Kidney (tissue), 14 donors: ENCODE data around the gene AGK. TPM values are rescaled to one million over a fixed set of nuclear protein-coding genes. Genes with fewer than 3 reads are reported as not detected.
"Not testable (repeated sequence)": the region's sequence is repeated elsewhere in the genome, so short reads cannot be mapped to it uniquely, and the experiment has no call there.

Experiments
- DNase-seq, 5 donors: peaks; one replicate each; pipeline ENCODE4 v3.0.0-alpha.2; 2013 to 2020
- FAIRE-seq: peaks from 2 replicates; lab custom pipeline; 2012; peaks lifted over from hg19 to GRCh38; lab: Jason Lieb, UNC
- H3K27ac ChIP-seq, 2 donors: one replicate each; pipeline ENCODE4 v1.7.0; 2013; ENCODE audit warnings: low read depth in 2 of 2, low read length in 2 of 2, inconsistent platforms in 1 of 2
- H3K27me3 ChIP-seq: one replicate; pipeline ENCODE4 v1.7.1; 2013; ENCODE audit warnings: low read length, inconsistent platforms; ENCODE audit not compliant: control insufficient read depth, insufficient read depth
- H3K36me3 ChIP-seq, 3 donors: one replicate each; pipeline versions ENCODE4 v1.7.0 to v1.7.1; 2013; ENCODE audit warnings: low read length in 3 of 3, control low read depth in 1 of 3, inconsistent platforms in 1 of 3; ENCODE audit not compliant: insufficient read depth in 3 of 3, control insufficient read depth in 2 of 3
- H3K4me1 ChIP-seq, 3 donors: one replicate each; pipeline versions ENCODE4 v1.7.0 to v1.7.1; 2013; ENCODE audit warnings: low read length in 3 of 3, inconsistent platforms in 1 of 3, low read depth in 1 of 3; ENCODE audit not compliant: control insufficient read depth in 2 of 3, insufficient read depth in 2 of 3
- H3K4me3 ChIP-seq, 3 donors: one replicate each; pipeline versions ENCODE4 v1.7.0 to v1.8.1; 2013; ENCODE audit warnings: low read length in 3 of 3, control low read depth in 1 of 3, inconsistent platforms in 1 of 3
- H3K9ac ChIP-seq, 3 donors: one replicate each; pipeline versions ENCODE4 v1.7.0 to v1.7.1; 2013; ENCODE audit warnings: low read length in 3 of 3, control low read depth in 1 of 3, inconsistent platforms in 1 of 3
- H3K9me3 ChIP-seq, 3 donors: one replicate each; pipeline versions ENCODE4 v1.7.0 to v1.7.1; 2013; ENCODE audit warnings: low read length in 3 of 3, control low read depth in 1 of 3, inconsistent platforms in 1 of 3; ENCODE audit not compliant: control insufficient read depth in 2 of 3, insufficient read depth in 1 of 3
- intact Hi-C: fragments of 100-400 bp; cut with DNase I; formaldehyde crosslinking; loops from one replicate; pipeline ENCODE4 v1.11.1; 2022
- polyA plus RNA-seq: library from polyadenylated mRNA; stranded (reverse); fragments of 350-450 nt; fragmentation: Illumina TruSeq; extraction: RNeasy Lipid Tissue Mini Kit (QIAGEN cat#74804); gene quantifications from one replicate; pipeline ENCODE4 v1.2.3, GENCODE V29; 2014; ENCODE audit warnings: low read depth, low replicate concordance; ENCODE audit not compliant: insufficient read depth
- total RNA-seq: library from RNA; stranded (reverse); fragmentation: NEBNext Ultra II Directional; extraction: Animal tissue kit (Norgen Biotek cat#: 25700); gene quantifications from one replicate; pipeline ENCODE4 v1.2.1, GENCODE V29; 2021
- TF ChIP-seq, protein P1 (sequence below): IDR thresholded peaks from 3 replicates; pipeline ENCODE4 v1.5.1; 2012; ENCODE audit warnings: mild to moderate bottlenecking, moderate library complexity, borderline replicate concordance; ENCODE audit not compliant: insufficient read depth; ENCODE audit errors: extremely low read depth
- donor health status: control.
- donor health status: control.
- donor health status: control.
- donor health status: control.
- donor health status: control.
- donor health status: DM: yes; HTN: yes; CAD: no.
- donor health status: Normal renal cell carcinoma (clear cell type).

AGK gene
- total and polyA plus RNA-seq, 2 donors from 2014 or later: 17.7 to 30.7 TPM

DNA sequence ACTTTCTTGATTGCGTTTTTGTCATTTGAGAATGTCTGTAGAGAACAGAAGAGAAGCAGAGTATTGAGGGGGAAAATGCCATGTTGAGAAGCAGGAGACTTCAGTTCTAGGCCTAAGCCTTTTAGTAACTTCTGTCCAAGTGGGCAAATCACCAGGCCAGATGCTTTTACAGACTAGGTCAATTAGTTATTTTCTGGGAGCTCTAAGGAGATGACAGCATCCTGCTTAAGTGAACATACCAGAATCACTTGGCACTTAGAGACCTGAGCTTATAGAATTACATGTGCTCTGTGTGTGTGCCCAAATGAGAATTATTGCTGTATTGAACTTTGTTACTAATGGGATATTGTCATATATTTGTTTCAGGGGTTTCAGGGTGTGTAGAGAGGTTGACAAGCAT lies 24.0 kb downstream of the AGK start:
- FAIRE-seq (no peak), DNase-seq (no peak)
- Histone ChIP-seq H3K27ac (no peak overlapping the region), H3K9me3 (peaks cover 0 to 10% (median 0%) of the 10 kb centered on the region in 3 donors), H3K36me3 (no peaks in the 10 kb centered on the region), H3K9ac (no peak overlapping the region), H3K4me1 (no peaks in the 10 kb centered on the region), H3K4me3 (no peak overlapping the region), H3K27me3 (no peaks in the 10 kb centered on the region)
- intact Hi-C loops: no loop called here
- TF ChIP-seq, protein P1, sequence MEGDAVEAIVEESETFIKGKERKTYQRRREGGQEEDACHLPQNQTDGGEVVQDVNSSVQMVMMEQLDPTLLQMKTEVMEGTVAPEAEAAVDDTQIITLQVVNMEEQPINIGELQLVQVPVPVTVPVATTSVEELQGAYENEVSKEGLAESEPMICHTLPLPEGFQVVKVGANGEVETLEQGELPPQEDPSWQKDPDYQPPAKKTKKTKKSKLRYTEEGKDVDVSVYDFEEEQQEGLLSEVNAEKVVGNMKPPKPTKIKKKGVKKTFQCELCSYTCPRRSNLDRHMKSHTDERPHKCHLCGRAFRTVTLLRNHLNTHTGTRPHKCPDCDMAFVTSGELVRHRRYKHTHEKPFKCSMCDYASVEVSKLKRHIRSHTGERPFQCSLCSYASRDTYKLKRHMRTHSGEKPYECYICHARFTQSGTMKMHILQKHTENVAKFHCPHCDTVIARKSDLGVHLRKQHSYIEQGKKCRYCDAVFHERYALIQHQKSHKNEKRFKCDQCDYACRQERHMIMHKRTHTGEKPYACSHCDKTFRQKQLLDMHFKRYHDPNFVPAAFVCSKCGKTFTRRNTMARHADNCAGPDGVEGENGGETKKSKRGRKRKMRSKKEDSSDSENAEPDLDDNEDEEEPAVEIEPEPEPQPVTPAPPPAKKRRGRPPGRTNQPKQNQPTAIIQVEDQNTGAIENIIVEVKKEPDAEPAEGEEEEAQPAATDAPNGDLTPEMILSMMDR: no peak

DNA sequence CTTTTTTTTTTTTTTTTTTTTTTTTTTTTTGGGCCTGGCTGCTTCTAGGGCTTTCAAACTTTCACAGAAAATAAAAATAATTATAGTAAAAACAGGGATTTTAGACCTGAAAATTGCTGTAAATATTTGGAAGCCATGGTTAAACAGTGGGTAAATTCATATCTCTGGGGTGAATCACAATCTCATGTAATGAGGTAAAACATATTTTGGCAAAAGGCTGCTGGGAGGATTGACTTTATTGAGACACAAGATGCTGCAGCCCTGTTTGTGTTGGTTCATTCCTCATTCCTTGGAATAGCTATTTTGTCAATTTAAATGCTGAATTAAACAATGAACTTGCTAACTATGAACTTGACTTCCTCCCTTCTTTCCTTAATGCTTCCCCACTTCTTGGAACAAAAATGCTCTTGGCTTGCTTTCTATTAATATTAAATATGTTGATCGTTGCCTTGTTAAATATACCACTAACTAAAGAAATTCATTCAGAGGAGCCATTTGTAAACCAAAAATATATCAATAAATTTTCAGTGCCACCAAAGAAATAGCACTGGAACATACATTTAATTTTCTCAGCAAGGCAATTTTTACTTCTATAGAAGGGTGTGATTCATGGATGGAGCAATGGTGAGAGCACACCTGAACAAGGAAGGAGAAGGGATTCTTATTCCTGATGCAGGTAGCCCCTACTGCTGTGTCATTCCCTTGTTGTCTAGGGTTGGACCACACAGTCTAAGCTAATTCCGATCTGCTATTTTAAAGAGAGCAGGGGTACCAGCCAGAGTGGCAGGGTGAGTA lies 24.6 kb downstream of the AGK start:
- no peaks in the 10 kb centered on the region for H3K36me3 ChIP-seq
- intact Hi-C loops: no loop called here

DNA sequence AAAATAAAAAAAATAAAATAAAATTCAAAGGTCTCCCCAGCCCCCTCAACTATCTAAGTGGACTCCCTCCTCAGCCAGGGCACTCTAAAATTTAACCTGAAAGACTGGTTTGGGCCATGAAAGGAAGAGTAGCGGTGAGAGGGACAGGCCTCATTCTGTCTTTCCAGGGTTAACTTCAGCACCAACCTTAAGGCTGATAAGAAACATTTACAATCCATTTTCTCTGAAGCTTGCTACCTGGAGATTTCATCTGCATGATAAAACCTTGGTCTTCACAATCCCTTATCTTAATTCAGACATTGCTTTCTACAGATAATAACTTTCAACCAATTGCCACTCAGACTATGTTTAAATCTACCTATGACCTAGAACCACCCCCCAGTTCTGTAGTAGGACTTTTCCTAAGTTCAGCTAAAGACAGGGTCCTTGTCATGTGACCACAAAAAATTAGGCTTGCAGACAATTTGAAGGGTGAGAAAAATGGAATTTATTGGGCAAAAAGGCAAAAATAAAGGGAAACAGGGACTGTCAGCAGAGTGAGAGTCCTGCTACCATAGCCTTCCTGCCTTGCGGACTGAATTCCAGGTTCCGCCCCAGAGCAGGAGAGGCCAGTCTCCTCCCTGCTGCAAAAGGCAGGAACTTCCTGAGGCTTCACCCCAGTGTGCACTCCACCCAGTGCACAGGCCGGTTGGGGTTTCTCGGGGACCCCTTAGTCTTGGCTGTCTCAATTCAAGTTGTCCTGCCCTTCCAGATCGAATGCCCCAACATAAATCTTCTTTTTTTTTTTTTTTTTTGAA lies 26.0 kb downstream of the AGK start:
- no peak for DNase-seq

More for the DNA sequence above, 24.6 kb downstream of the AGK start:
- H3K27me3 ChIP-seq: no peaks in the 10 kb centered on the region
- FAIRE-seq (no peak), DNase-seq (no peak)
- TF ChIP-seq, protein P1: no peak
- peaks cover 0 to 10% (median 0%) of the 10 kb centered on the region in 3 donors for H3K9me3 ChIP-seq
- H3K4me1 ChIP-seq: no peaks in the 10 kb centered on the region
- no peak overlapping the region for H3K4me3 ChIP-seq
- H3K27ac ChIP-seq: no peak overlapping the region
- H3K9ac ChIP-seq: no peak overlapping the region

DNA sequence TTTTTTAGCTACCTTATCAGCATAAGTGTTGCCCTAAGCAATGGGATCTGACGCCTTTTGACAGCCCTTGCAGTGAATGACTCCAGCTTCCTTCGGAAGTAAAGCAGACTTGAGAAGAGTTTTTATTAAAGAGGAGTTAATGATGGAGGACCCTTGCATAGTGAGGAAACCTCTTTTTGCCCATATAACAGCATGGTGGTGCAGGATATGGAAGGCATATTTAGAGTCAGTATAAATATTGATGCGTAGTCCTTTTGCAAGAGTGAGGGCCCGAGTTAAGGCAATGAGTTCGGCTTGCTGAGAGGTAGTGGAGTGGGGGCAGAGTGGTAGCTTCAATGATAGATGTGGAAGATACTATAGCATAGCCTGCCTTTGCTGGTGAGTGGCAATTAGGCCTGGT lies 28.7 kb downstream of the AGK start:
- H3K27ac ChIP-seq, H3K36me3 ChIP-seq, DNase-seq, intact Hi-C loops, H3K9ac ChIP-seq, H3K27me3 ChIP-seq, FAIRE-seq, H3K4me3 ChIP-seq, H3K9me3 ChIP-seq, H3K4me1 ChIP-seq: not testable (repeated sequence)

More for the DNA sequence above, 26.0 kb downstream of the AGK start:
- Histone ChIP-seq H3K4me3 (no peak overlapping the region), H3K9me3 (peaks cover 0 to 10% (median 0%) of the 10 kb centered on the region in 3 donors), H3K4me1 (no peaks in the 10 kb centered on the region), H3K9ac (no peak overlapping the region), H3K27ac (no peak overlapping the region), H3K27me3 (no peaks in the 10 kb centered on the region), H3K36me3 (no peaks in the 10 kb centered on the region)
- FAIRE-seq: no peak
- TF ChIP-seq, protein P1: no peak
- intact Hi-C loops: no loop called here

DNA sequence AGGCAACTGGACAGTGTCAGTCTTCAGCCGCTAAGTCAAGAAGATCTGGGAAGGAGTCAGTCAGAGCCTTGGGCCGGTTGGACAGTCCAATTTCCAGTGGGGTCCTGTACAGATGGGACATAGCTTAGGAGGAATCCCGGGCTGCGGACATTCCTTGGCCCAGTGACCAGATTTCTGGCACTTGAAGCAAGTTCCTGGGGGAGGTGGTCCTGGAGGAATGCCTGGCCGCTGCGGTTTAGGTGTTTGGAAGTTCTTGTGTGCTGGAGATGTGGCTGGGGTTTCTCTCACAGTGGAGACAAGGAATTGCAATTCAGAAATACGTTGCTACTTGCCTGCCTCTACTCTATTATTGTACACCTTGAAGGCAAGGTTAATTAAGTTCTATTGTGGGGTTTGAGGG lies 30.9 kb downstream of the AGK start:
- H3K4me1 ChIP-seq, H3K9ac ChIP-seq, H3K4me3 ChIP-seq, intact Hi-C loops, H3K27ac ChIP-seq, DNase-seq, FAIRE-seq, H3K27me3 ChIP-seq, H3K36me3 ChIP-seq, H3K9me3 ChIP-seq: not testable (repeated sequence)
